CD4-positive, alpha-beta T cell (primary cell): ENCODE data around the gene TBX5. TPM values are rescaled to one million over a fixed set of nuclear protein-coding genes. Genes with fewer than 3 reads are reported as not detected.

Experiments
- ATAC-seq: fragments of 200-7000 bp; cut with Tn5 transposase; one replicate; pipeline ENCODE4 v1.10.0; 2022; ENCODE audit warnings: mild to moderate bottlenecking; ENCODE audit not compliant: poor library complexity
- CTCF ChIA-PET: fragments of 350-600 bp; sonication (Branson Sonifier 250); formaldehyde crosslinking; loops from one replicate; lab custom pipeline; 2021; ENCODE audit warnings: antibody characterized with exemption, inconsistent platforms; lab: Charles Lee
- POLR2A ChIA-PET: fragments of 350-600 bp; sonication (Branson Sonifier 250); formaldehyde crosslinking; loops from one replicate; lab custom pipeline; 2021; ENCODE audit warnings: antibody characterized with exemption, inconsistent platforms; lab: Charles Lee
- DNase-seq, 14 experiments: peaks; one replicate each; pipeline ENCODE4 v3.0.0-alpha.2; 2013 to 2020; ENCODE audit warnings: mixed read lengths in 2 of 14
- H3K27ac ChIP-seq, 2 donors: one replicate each; pipeline versions ENCODE4 v1.5.1 to v1.7.0; 2013; ENCODE audit warnings: low read length in 2 of 2, low read depth in 1 of 2, mild to moderate bottlenecking in 1 of 2
- H3K27me3 ChIP-seq, 2 experiments: 1 replicate in 1 of 2; 2 replicates in 1 of 2; pipeline versions ENCODE4 v1.6.1 to v1.7.0; 2013; ENCODE audit warnings: low read length in 2 of 2, control low read depth in 1 of 2, mild to moderate bottlenecking in 1 of 2, moderate library complexity in 1 of 2; ENCODE audit not compliant: insufficient read depth in 2 of 2, control insufficient read depth in 1 of 2
- H3K36me3 ChIP-seq: one replicate; pipeline ENCODE4 v1.6.1; 2013; ENCODE audit warnings: low read length, control low read depth; ENCODE audit not compliant: insufficient read depth
- H3K4me1 ChIP-seq: one replicate; pipeline ENCODE4 v1.6.1; 2013; ENCODE audit warnings: low read length, control low read depth; ENCODE audit not compliant: insufficient read depth
- H3K4me3 ChIP-seq: one replicate; pipeline ENCODE4 v1.5.1; 2013; ENCODE audit warnings: mild to moderate bottlenecking, low read length, moderate library complexity
- H3K9me3 ChIP-seq, 2 experiments: 1 replicate in 1 of 2; 2 replicates in 1 of 2; pipeline versions ENCODE4 v1.6.1 to v1.7.0; 2013; ENCODE audit warnings: low read length in 2 of 2, mild to moderate bottlenecking in 2 of 2, control low read depth in 1 of 2, moderate library complexity in 1 of 2; ENCODE audit not compliant: control insufficient read depth in 1 of 2, insufficient read depth in 1 of 2
- H3K27ac Mint-ChIP-seq: one replicate; pipeline ENCODE4 v1.8.0; 2020; ENCODE audit warnings: mixed read lengths
- H3K27me3 Mint-ChIP-seq: one replicate; pipeline ENCODE4 v1.8.0; 2021; ENCODE audit warnings: mixed read lengths
- H3K36me3 Mint-ChIP-seq: one replicate; pipeline ENCODE4 v1.8.0; 2021; ENCODE audit warnings: low read depth, mixed read lengths
- H3K4me1 Mint-ChIP-seq: one replicate; pipeline ENCODE4 v1.8.0; 2021; ENCODE audit warnings: low read depth, mixed read lengths
- H3K4me3 Mint-ChIP-seq: one replicate; pipeline ENCODE4 v1.8.0; 2020; ENCODE audit warnings: mild to moderate bottlenecking, mixed read lengths
- H3K9me3 Mint-ChIP-seq: one replicate; pipeline ENCODE4 v1.8.0; 2020; ENCODE audit warnings: mixed read lengths
- CTCF ChIP-seq: fragments of 200-600 bp; IDR thresholded peaks from one replicate; pipeline ENCODE4 v1.8.0; 2022; ENCODE audit warnings: antibody characterized with exemption, mild to moderate bottlenecking
- intact Hi-C, 2 experiments: fragments of 100-400 bp; cut with DNase I in 1 of 2; cut with micrococcal nuclease in 1 of 2; formaldehyde crosslinking; loops; one replicate each; pipeline versions ENCODE4 v1.15.1 to v1.9.0; 2023 to 2025; cut with DNase I, micrococcal nuclease
- total RNA-seq, 174 experiments: library from RNA in 2 of 174; stranded (reverse) in 2 of 174; gene quantifications; one replicate each; pipeline ENCODE4 v1.2.3 and lab custom pipeline; 2021 to 2026

Gene TBX5
- total RNA-seq, 2 experiments from 2014 or later = not detected

- Mint-ChIP-seq H3K4me3 (no peak overlapping the region), H3K27me3 (peaks cover 92% of the 10 kb centered on the region), H3K36me3 (no peaks in the 10 kb centered on the region), H3K27ac (no peak overlapping the region), H3K4me1 (peaks cover 4% of the 10 kb centered on the region), H3K9me3 (no peaks in the 10 kb centered on the region)
- Histone ChIP-seq H3K36me3 (no peaks in the 10 kb centered on the region), H3K27ac (no peak overlapping the region), H3K4me1 (peaks cover 9% of the 10 kb centered on the region), H3K9me3 (peaks cover 0 to 59% of the 10 kb centered on the region in 2 experiments), H3K27me3 (peaks cover 88 to 97% of the 10 kb centered on the region in 2 experiments), H3K4me3 (no peak overlapping the region)
- ATAC-seq (no peak), DNase-seq (no peak)
- ChIA-PET CTCF (no interaction called here), POLR2A (no interaction called here)
- TF ChIP-seq CTCF = no peak
- intact Hi-C loops = no loop called here
These were observed 922 bp downstream of the TBX5 start for GRCh38 chr12:114404926-114405518.

GRCh38 chr12:114404083-114404925 lies 1.6 kb downstream of the TBX5 start:
- DNase-seq (no peak), ATAC-seq (no peak)
- no peak overlapping the region for H3K27ac Mint-ChIP-seq
- H3K4me3 ChIP-seq = no peak overlapping the region
- peaks cover 92% of the 10 kb centered on the region for H3K27me3 Mint-ChIP-seq
- CTCF ChIA-PET = no interaction called here
- no peak for TF ChIP-seq CTCF
- peaks cover 0 to 59% of the 10 kb centered on the region in 2 experiments for H3K9me3 ChIP-seq
- POLR2A ChIA-PET = no interaction called here
- H3K4me3 Mint-ChIP-seq = no peak overlapping the region
- intact Hi-C loops = no loop called here
- H3K4me1 Mint-ChIP-seq = peaks cover 4% of the 10 kb centered on the region
- no peak overlapping the region for H3K27ac ChIP-seq
- peaks cover 5% of the 10 kb centered on the region for H3K4me1 ChIP-seq
- no peaks in the 10 kb centered on the region for H3K9me3 Mint-ChIP-seq
- peaks cover 89 to 97% of the 10 kb centered on the region in 2 experiments for H3K27me3 ChIP-seq
- no peaks in the 10 kb centered on the region for H3K36me3 ChIP-seq
- no peaks in the 10 kb centered on the region for H3K36me3 Mint-ChIP-seq

GRCh38 chr12:114403690-114404066 lies 2.3 kb downstream of the TBX5 start:
- H3K9me3 Mint-ChIP-seq = no peaks in the 10 kb centered on the region
- no peak for ATAC-seq
- no peak for TF ChIP-seq CTCF
- no peak overlapping the region for H3K4me3 ChIP-seq
- peaks cover 0 to 55% of the 10 kb centered on the region in 2 experiments for H3K9me3 ChIP-seq
- H3K4me1 Mint-ChIP-seq = peaks cover 2% of the 10 kb centered on the region
- no peak overlapping the region for H3K4me3 Mint-ChIP-seq
- H3K27me3 ChIP-seq = peaks cover 89 to 97% of the 10 kb centered on the region in 2 experiments
- no peak overlapping the region for H3K27ac Mint-ChIP-seq
- H3K27me3 Mint-ChIP-seq = peaks cover 95% of the 10 kb centered on the region
- CTCF ChIA-PET = no interaction called here
- DNase-seq = no peak
- H3K36me3 ChIP-seq = no peaks in the 10 kb centered on the region
- no peak overlapping the region for H3K27ac ChIP-seq
- POLR2A ChIA-PET = no interaction called here
- intact Hi-C loops = loop anchor here in 1 of 2 experiments (2.0 kb wide), 1 partner anchor 21 kb away; no protein-coding TSS in a partner anchor
- H3K4me1 ChIP-seq = no peaks in the 10 kb centered on the region
- no peaks in the 10 kb centered on the region for H3K36me3 Mint-ChIP-seq
